Heart right ventricle (tissue), 16 donors: ENCODE results near the gene KRT80. TPM values are rescaled to one million over a fixed set of nuclear protein-coding genes. Genes with fewer than 3 reads are reported as not detected.

ENCODE experiments used
- ATAC-seq, 8 donors: fragments of 200-7000 bp; cut with Tn5 transposase; one replicate each; pipeline ENCODE4 v1.9.1; 2020; ENCODE audit warnings: mild to moderate bottlenecking in 8 of 8, moderate library complexity in 8 of 8, moderate number of reproducible peaks in 1 of 8
- DNase-seq, 2 donors: peaks; one replicate each; pipeline ENCODE4 v3.0.0-alpha.2; 2020
- H3K27ac ChIP-seq, 10 donors: fragments of 200-600 bp; sonication (generic) in 2 of 10; one replicate each; pipeline versions ENCODE4 v1.5.0 to v1.8.0; 2020 to 2022; ENCODE audit warnings: mild to moderate bottlenecking in 3 of 10
- H3K27me3 ChIP-seq, 7 donors: fragments of 200-600 bp; one replicate each; pipeline ENCODE4 v1.8.0; 2021 to 2022; ENCODE audit warnings: mild to moderate bottlenecking in 2 of 7
- H3K36me3 ChIP-seq, 9 donors: fragments of 200-600 bp; sonication (generic) in 1 of 9; one replicate each; pipeline versions ENCODE4 v1.5.0 to v1.8.0; 2020 to 2022; ENCODE audit warnings: mild to moderate bottlenecking in 2 of 9
- H3K4me1 ChIP-seq, 9 donors: fragments of 200-600 bp; sonication (generic) in 1 of 9; one replicate each; pipeline versions ENCODE4 v1.5.0 to v1.8.0; 2020 to 2022; ENCODE audit warnings: mild to moderate bottlenecking in 4 of 9
- H3K4me3 ChIP-seq, 10 donors: fragments of 200-600 bp; sonication (generic) in 2 of 10; one replicate each; pipeline versions ENCODE4 v1.5.0 to v1.8.0; 2020 to 2022; ENCODE audit warnings: mild to moderate bottlenecking in 7 of 10, moderate library complexity in 2 of 10
- H3K9me3 ChIP-seq, 11 donors: fragments of 200-600 bp in 10 of 11; sonication (generic) in 2 of 11; one replicate each; pipeline versions ENCODE4 v1.5.0 to v1.8.0; 2013 to 2022; ENCODE audit warnings: mild to moderate bottlenecking in 2 of 11, control low read depth in 1 of 11, moderate library complexity in 1 of 11
- WGBS, 2 donors: extraction: QIAGEN DNeasy Blood & Tissue Kit; methylation state at CpG; one replicate each; pipeline ENCODE4 v1.1.7; 2013; ENCODE audit warnings: inconsistent platforms in 1 of 2; 5-methylcytosine and 5-hydroxymethylcytosine counted together
- intact Hi-C, 10 donors: fragments of 100-400 bp; cut with DNase I; formaldehyde crosslinking; loops; one replicate each; pipeline versions ENCODE4 v1.11.1 to v1.14.2; 2022
- polyA plus RNA-seq, 2 donors: library from polyadenylated mRNA; stranded (reverse); fragments of 200-250 nt; gene quantifications; one replicate each; pipeline ENCODE4 v1.2.3, GENCODE V29; 2013
- total RNA-seq, 10 donors: library from RNA; stranded (reverse); fragmentation: NEBNext Ultra II Directional in 3 of 10; extraction: Animal tissue kit (Norgen Biotek cat#: 25700) in 3 of 10; gene quantifications; one replicate each; pipeline versions ENCODE4 v1.2.1 to v1.2.4, GENCODE V29; 2021 to 2023
- TF ChIP-seq, protein P1 (sequence below), 9 donors: fragments of 200-600 bp; sonication (generic) in 2 of 9; IDR thresholded peaks; one replicate each; pipeline versions ENCODE4 v1.5.0 to v1.8.0; 2021 to 2022; ENCODE audit warnings: antibody characterized with exemption in 9 of 9, mild to moderate bottlenecking in 5 of 9, moderate library complexity in 1 of 9
- donor health status: Arrhythmogenic right ventricular cardiomyopathy.
- donor health status: ischemic (EF 13 %, LVEDD 7.1; RV severe dilation, severe dysfunction).
- donor health status: healthy with polysubstance abuse.
- donor health status: DM: no; HTN: yes; CAD: no.
- donor health status: DM: no; HTN: no; CAD: no.
- donor health status: ischemic (EF 25% LVEDD 6.9; RV normal size, moderate dysfunction).
- donor health status: ischemic (EF 25% LVEDD 5.7; RV mildly dilated, moderate dysfunction).
- donor health status: healthy.
- donor health status: DM: yes; HTN: yes; CAD: no.
- donor health status: Ischemic cardiomyopathy.
- donor health status: ischemic (EF 35%, LVEDD 5.7; RV mildly dilated, moderate dysfunction).
- donor health status: nonischemic (EF 11% LVEDD 7.7; RV severe dilation, severe dysfunction).
- donor health status: DM: yes; HTN: yes; CAD: no.
- donor health status: PGD.
- donor health status: ischemic (EF 29% LVEDD 5.4; RV normal size, mild dysfunction).
- donor health status: nonischemic (EF 23%, LVEDD 6.1; RV moderate dilation, normal function).

Gene KRT80
- total and polyA plus RNA-seq, 12 donors: 0.07 to 0.79 (median 0.16) TPM; not detected in 1

DNA sequence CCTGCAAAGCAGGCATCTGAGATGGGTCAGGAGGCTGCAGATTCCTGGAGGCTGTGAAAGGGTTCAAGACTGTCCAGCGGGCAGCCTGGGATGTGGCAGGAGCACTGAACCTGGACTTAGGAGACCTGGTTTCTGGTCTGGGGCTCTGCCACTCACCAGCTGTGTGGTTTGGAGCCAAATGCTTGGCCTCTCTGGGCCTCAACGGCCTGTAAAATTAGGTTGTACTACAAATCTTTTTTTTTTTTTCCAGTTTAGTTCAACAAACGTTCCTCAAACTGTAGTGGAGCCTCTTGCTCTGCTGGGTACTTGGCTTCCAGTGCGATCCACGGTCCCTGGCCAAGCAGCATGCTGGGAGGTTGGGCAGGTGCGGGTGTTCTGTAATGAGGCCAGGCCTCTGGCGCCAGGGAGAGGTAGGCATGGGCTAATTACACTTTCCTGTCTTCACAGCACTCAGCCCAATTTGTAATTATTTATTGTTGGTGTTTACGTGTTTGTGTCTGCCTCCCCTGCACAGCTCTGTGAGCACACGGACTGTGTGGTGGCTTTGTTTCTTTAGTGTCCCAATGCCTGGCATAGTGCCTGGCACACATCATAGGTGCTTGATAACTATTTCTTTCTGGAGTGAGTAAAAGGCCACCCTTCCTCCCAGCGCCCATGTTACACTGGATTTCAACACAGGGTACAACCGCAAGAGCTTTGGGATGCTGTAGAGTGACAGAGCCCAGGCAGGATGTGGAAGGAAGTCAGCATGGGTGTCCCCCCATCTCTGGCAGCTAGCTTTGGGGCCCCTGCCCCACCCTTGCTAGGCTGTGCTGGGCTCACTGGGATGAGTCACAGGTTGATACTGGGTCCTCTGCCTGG lies 5.8 kb upstream of the KRT80 start:
- Histone ChIP-seq H3K4me3 (no peak overlapping the region), H3K9me3 (no peaks in the 10 kb centered on the region), H3K36me3 (no peaks in the 10 kb centered on the region), H3K27ac (peak overlapping the region in 9 of 10 donors; percentile 22 to 80 (median 63)), H3K27me3 (no peaks in the 10 kb centered on the region), H3K4me1 (peaks cover 11 to 73% (median 46%) of the 10 kb centered on the region in 9 donors)
- intact Hi-C loops: no loop called here
- WGBS, 2 donors: 61 to 63% methylated on average over 11 of the region's 11 CpGs
- ATAC-seq (peak; percentile 13 to 78 (median 44)), DNase-seq (no peak)
- TF ChIP-seq, protein P1, sequence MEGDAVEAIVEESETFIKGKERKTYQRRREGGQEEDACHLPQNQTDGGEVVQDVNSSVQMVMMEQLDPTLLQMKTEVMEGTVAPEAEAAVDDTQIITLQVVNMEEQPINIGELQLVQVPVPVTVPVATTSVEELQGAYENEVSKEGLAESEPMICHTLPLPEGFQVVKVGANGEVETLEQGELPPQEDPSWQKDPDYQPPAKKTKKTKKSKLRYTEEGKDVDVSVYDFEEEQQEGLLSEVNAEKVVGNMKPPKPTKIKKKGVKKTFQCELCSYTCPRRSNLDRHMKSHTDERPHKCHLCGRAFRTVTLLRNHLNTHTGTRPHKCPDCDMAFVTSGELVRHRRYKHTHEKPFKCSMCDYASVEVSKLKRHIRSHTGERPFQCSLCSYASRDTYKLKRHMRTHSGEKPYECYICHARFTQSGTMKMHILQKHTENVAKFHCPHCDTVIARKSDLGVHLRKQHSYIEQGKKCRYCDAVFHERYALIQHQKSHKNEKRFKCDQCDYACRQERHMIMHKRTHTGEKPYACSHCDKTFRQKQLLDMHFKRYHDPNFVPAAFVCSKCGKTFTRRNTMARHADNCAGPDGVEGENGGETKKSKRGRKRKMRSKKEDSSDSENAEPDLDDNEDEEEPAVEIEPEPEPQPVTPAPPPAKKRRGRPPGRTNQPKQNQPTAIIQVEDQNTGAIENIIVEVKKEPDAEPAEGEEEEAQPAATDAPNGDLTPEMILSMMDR (IDR thresholded peaks at IDR 0.05): no peak

DNA sequence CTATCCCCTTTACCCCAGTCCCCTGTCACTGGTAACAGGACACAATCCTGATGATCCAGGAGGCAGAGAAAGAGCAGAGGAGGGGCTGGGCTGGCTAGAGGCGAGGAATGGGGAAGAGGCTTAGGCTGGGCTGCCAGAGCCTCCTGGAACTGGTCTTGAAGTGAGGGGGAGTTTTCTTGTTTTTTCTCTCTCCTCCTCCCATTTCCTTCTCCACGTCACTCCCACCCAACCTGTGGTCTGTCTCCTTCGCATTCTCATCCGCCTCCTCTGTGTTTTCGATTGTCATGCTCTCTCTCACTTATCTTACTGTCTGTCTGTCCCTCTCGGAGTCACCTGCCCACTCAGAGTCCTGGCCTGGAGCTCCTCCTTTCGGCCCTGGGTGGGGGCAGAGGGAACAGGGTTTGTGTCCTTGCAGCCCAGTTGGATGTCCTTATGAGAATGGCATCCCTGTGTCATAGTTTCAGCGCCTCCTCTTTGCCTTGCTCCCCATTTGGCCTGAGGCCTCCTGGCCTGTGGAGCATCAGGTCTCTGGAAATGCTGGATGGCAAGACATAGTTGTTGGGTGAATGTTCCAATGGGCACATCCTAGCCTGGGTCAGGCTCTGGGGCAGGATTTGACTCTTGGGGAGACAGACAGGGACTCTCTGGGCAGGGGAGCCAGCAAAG lies 3.4 kb upstream of the KRT80 start:
- peaks cover 8 to 73% (median 50%) of the 10 kb centered on the region in 9 donors for H3K4me1 ChIP-seq
- H3K9me3 ChIP-seq: no peaks in the 10 kb centered on the region
- TF ChIP-seq, protein P1 (IDR thresholded peaks at IDR 0.05): no peak
- H3K4me3 ChIP-seq: no peak overlapping the region
- peak overlapping the region in 1 of 10 donors; percentile 25 for H3K27ac ChIP-seq
- no peaks in the 10 kb centered on the region for H3K27me3 ChIP-seq
- H3K36me3 ChIP-seq: no peaks in the 10 kb centered on the region
- no peak for ATAC-seq
- WGBS, 2 donors: 62 to 84% methylated on average over 8 of the region's 8 CpGs
- intact Hi-C loops: no loop called here
- DNase-seq: no peak

DNA sequence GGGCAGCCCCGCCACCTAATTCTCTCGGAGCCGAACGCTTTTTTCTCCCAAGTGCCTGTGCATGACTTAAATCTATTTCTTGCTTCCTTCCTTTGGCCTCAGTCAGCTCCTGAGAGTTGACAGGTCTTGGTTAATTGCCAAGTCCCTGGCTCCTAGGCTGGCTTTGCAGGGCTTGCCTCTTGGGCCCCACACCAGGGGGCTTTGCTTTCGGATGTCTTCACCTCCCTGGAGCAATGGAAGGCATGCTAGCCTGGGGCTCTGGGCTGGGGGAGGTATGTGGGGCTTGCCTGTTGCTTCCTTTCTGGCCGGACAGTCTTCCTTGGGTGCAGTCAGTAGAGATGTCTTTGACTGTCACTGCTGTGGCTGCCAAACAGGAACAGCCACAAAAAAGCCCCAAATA lies 2.2 kb upstream of the KRT80 start:
- no peak overlapping the region for H3K4me3 ChIP-seq
- H3K9me3 ChIP-seq: no peaks in the 10 kb centered on the region
- H3K27ac ChIP-seq: peak overlapping the region in 1 of 10 donors; percentile 19
- ATAC-seq (no peak), DNase-seq (no peak)
- H3K27me3 ChIP-seq: no peaks in the 10 kb centered on the region
- peaks cover 8 to 69% (median 47%) of the 10 kb centered on the region in 9 donors for H3K4me1 ChIP-seq
- 37 to 42% methylated on average over 6 of the region's 6 CpGs for WGBS, 2 donors
- no peaks in the 10 kb centered on the region for H3K36me3 ChIP-seq
- TF ChIP-seq, protein P1 (IDR thresholded peaks at IDR 0.05): no peak
- intact Hi-C loops: no loop called here

DNA sequence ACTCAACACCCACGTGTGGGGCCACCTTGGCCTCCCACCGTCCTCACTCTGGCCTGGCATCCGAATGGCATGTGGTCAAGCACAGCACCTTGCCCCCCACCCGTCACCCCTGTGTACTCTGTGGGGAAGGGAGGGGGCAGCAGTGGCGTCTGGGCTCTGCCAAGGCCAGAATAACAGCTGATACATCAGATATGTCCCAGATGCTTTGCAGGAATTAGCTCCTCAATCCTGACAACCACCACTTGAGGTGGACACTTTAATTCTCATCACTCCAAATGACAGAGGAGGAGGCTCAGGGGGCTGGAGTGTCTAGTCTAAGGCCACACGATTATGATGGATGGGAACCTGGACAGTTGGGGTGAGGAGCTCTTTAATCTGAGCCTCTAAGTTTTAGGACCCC lies 1.7 kb upstream of the KRT80 start:
- H3K4me3 ChIP-seq: no peak overlapping the region
- ATAC-seq: no peak
- H3K36me3 ChIP-seq: no peaks in the 10 kb centered on the region
- H3K4me1 ChIP-seq: peaks cover 8 to 66% (median 42%) of the 10 kb centered on the region in 9 donors
- TF ChIP-seq, protein P1 (IDR thresholded peaks at IDR 0.05): no peak
- DNase-seq: no peak
- intact Hi-C loops: no loop called here
- H3K9me3 ChIP-seq: no peaks in the 10 kb centered on the region
- peak overlapping the region in 2 of 10 donors; percentile 9 to 19 for H3K27ac ChIP-seq
- no peaks in the 10 kb centered on the region for H3K27me3 ChIP-seq
- 65 to 69% methylated on average over 6 of the region's 6 CpGs for WGBS, 2 donors
